HG03469 (cell line): ENCODE data around the gene HAP1.
"Not testable (repeated sequence)": the region's sequence is repeated elsewhere in the genome, so short reads cannot be mapped to it uniquely, and the experiment has no call there.

Source experiments
- ATAC-seq: cut with Tn5 transposase; IDR thresholded peaks from one replicate; pipeline ENCODE4 v1.9.1; 2021; ENCODE audit warnings: mild to moderate bottlenecking, moderate library complexity, moderate number of reproducible peaks; ENCODE audit not compliant: unreplicated experiment

HAP1 gene

DNA sequence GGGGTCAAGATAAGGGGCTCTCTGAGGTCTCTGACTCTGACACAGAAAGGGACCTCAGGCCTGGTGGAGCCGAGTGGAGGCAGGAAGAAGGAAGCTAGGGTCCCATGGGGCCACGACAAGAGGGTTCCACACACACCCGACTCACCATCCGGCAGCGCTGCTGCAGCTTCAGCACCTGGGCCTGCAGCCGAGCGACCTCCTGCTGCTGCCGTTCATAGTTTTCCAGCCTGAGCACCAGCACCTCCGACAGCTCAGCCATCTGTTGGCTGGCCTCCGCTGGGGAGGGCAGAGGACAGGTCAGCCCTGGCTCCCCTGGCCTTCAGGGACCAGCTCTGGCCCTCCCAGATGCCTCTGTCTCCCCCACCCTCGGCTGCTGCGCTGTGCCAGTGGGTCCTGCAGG lies 6.4 kb downstream of the HAP1 start:
- ATAC-seq: no peak

DNA sequence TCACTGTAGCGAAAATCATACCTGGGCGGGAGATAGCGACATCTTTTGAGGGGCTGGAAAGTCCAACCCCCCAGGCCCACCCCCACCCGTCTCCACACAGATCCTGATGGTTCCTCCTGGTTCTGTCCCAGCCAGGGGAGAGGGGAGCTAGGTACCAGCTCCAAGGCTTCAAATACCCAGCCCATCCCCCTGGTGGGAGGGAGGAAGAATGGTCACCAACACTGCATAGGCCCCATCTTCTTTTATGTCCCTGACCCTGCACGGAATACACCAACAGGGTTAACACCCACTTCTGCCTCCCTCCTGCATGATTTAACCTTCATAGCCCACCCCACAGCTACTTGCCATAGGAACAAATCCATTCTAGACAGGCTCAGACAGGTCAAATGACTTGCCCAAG lies 9.3 kb downstream of the HAP1 start:
- ATAC-seq: no peak

DNA sequence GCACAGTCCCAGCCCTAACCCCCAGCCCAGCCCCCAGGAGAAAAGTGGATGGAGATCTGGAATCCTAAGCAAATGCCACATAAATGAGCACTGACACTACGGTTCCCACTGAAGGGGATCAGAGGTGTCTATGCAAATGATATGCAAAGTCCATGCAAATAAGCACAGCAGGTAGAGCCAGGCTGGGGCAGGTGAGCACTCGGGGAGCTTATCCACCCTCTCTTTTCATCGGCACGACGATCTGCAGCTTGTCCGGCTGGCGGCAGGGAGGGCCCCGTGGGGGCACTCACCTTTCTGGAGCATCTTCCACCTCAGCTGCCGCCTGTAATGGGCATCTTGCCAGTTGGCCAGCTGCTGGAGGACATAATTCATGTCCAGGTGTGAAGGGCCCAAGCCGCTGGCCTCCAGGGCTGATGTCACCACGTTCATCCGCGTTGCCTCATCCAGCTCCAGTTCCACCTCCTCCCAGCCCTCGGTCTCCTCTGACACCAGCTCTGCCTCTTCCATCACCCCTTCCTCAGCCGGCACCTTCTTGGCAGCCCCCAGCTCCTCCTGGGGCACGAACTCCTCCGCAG lies 9.9 kb downstream of the HAP1 start:
- ATAC-seq: no peak

DNA sequence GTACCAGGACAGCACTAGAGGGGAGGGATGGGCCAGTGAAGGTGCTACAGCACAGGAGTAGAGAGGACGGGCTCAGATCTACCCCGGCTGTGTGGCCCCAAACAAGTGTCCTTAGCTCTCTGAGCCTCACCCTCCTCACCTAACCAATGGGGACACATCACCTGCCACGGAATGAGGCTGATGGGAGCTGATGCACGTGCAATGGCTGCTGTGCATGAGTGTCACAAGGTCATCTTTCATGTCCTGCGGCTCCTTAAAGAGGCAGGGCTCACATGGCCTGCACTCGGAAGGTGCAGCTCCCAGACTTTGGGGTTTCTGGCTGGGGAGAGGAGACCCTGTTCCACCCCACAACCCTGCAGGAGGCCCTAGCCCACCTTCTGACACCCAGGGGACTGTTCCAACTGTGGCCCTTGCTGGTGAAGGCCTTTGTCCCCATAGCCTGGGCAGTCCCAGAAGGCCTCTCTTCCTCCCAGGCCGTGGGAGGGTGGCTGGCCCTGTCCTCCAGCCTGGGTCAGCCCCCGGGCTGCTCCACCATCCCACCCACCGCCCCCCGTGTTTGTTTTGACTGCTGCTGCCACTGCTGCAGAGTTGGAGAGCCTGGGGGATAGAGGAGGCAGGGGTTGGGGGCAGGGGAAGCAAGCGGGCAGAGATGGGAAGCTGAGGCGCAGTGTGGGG lies 10.5 kb downstream of the HAP1 start:
- ATAC-seq: no peak

DNA sequence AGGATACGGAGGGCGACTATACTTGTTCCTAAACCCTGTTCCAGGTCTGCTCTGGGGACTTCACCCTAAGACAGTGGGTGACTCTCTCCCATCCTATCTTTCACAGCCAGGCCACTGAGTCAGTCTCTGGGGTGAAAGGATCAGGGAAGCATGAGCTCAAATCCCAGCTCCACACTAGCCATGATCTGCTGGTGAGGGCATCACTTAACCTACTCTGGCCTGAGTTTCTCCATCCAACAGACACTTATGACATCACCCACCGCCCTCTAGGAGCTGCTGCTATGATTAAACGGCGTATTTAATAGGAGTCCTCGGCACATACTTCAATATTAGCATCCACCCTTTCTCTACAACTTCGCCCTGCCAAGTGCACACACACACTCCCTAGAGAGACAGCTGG lies 12.2 kb downstream of the HAP1 start:
- no peak for ATAC-seq

DNA sequence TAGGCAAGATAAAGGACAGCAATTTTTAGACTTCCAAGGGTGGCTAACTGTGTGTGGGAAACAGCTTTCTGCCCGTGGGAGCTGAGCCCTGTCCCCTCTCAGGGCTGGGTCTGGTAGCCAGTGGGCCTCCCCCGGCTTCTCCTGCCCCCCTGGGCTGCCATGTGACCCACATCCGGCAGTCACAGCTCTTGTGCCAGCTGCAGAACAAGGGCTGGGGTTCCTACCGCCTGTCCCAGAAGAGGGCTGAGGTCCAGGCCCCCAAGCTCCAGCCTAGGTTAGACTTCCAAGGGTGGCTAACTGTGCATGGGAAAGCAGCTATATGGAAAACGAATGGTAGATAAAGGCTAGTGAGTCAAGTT lies 16.2 kb downstream of the HAP1 start:
- no peak for ATAC-seq

DNA sequence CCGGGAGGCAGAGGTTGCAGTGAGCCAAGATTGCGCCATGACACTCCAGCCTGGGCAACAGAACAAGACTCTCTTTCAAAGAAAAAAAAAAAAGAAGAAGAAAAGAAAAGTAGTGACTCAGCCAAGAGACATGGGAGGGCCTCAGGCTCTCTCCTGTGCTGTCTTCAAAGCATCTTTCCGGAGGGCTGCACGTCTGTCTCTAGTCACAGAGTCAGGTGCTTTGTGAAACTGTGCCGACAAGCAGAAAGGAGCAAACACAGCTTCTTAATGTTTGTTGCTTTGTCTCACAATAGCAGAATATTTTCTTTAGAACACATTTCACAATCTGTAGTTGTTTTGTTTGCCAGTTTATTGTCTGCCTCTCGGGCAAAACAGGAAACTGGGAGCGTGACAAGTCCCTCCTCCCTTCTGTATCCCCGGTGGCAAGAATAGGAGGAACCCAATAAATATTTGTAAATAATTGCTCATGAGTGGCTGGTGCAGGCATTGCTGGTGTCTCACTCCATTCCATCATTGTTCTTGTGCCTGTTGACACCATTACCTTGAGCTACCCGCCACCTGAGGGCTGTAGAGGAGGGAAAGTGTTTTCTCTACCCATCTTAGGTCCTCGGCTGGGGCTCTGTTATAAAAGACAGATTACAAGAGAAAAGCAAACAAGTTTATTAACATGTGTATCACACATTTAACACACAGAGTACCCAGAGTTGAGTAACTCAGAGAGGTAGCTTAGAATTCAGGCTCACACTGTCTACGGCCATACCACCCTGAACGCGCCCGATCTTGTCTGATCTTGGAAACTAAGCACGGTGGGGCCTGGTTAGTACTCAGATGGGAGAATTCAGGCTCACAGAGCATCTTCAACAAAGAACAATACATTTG lies 16.8 kb downstream of the HAP1 start:
- ATAC-seq: no peak

DNA sequence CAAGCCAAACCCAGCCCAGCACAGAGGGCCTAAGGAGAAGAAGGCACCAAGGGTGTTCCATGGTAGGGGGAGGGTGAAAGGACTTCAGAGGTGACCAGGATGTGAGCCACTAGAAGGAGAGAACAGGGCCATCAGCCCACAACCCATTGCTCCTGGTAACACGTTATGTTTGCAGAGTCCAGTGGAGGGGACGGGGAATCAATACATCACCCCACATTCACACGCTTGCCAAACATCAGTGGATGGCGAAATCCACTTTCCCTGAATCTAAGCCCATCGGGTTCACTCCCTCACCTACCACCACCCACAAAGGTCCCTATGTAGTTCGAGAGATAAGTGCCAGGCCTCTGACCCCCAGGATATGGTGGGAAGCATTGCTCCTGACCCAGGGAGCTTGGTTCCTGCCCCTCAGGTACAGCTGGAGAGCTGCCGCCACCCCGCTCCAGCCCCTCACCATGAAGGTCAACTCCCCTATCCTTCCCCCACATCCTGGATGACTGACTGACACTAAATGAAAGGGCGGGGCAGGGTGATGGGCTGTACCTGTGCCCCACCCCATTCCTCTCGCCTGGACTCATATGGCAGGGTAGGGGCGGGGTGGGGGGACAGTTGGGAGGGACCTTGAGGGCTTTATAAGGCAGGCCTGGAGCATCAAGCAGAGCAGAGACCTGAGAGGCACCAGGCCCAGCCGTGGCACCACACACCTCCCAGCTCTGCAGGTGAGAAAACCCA lies 22.6 kb downstream of the HAP1 start, which contains the start of gene GAST:
TSS of gene GAST (plus strand) at position 663 of the 732 bp plus-strand sequence. CDS start 3,106 bp downstream, outside the sequence.
- ATAC-seq: no peak

DNA sequence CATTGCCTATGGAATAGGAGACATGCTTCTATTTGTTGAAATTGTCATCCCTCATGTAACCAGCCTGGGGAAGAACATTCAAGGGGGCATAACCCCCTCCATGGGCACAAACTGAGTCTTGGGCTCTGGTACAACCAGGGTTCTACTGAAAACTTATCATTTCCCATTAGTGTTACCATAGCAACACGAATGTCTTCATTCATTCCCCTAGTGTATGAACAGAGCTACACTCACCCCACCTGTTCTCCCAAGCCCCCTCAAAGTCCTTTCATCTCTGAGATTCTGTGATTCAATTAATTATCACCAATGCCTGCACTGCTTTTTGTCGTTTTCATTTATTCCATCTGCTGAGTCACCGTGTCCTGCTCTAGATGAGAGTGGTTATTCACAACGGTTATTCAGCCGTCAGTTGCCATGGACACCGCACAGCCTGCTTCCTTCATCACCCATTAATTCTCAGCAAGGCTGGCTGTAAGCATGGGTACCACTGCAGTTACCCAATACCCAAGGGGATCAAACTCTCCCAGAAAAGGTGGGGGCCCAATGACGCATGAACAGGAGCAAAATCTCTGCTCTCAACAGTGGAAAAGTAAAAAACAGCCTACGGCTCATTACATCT lies 23.9 kb downstream of the HAP1 start:
- ATAC-seq: no peak

DNA sequence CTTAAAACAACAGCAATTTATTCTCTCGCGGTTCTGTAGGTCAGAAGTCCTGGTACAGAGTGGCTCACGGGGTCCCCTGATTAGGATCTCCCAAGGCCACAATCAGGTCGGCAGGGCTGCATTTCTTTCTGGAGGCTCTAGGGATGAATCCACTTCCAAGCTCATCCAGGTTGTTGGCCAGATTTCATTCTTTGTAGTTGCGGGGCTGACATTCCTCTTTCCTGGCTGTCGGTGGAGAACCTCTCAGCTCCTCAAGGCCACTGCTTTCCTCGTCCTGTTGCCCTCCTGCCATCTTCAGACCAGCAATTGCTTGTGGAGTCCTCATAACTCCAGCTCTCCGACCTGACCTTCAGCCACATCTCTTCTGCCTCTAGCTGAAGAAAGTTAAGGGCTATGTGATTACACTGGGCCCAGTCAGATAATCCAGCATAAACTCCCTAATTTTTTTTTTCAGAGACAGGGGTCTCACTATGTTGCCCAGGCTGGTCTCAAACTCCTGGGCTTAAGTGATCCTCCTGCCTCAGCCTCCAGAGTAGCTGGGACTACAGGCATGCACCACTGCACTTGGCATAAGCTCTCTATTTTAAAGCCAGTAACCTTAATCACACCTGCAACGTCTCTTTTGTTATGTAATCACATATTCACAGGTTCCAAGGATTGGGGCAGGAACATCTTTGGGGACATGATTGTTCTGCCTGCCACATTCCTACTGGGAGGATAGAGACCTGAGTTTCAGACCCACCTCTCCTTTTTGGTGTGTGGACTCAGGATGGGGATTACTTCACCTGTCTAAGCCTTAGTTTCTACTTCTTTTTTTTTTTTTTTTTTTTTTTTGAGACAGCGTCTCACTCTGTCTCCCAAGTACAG lies 26.4 kb downstream of the HAP1 start:
- ATAC-seq: no peak

DNA sequence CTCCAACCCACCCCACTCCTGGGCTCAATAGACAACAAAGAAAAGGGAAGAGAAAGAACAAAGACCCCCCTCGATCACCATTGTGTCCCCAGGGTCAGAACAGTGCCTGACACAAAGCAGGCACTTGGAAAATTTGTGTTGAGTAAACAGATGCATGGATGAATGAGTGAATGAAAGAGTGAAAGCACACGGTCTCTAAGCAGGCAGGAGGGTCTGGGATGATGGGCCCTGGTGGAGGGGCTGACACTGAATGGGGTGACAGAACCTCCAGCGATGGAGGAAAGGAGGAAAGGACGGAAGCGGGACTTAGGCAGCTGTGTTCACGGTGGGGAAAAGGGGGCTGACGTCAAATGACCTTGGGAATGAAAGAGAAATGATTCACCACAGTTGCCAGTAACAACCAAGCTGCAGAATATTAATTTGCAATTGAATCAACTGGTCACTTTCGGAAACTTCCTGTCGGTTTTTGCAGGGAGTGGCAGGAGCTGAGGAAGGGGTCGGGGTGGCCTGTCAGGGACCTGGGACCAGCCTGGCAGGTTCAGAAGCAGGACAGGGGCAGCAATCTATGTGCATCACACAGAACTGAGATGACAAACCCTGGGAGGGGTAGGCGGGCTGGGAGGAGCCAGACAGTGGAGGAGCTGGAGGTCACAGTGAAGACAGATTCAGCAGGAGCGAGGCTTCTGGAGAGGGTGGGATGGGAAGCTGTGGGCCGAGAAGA lies 29.0 kb downstream of the HAP1 start:
- ATAC-seq: no peak

DNA sequence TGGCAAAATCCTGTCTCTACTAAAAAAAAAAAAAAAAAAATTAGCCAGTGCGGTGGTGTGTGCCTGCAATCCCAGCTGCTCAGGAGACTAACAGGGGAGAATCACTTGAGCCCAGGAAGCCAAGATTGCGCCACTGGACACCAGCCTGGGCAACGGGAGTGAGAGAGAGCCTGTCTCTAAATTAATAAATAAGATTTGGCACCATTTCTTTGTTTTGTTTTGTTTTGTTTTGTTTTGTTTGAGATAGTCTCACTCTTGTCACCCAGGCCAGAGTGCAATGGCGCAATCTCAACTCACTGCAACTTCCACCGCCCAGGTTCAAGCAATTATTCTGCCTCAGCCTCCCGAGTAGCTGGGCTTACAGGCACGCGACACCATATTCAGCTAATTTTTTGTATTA lies 31.7 kb downstream of the HAP1 start:
- ATAC-seq: no peak

DNA sequence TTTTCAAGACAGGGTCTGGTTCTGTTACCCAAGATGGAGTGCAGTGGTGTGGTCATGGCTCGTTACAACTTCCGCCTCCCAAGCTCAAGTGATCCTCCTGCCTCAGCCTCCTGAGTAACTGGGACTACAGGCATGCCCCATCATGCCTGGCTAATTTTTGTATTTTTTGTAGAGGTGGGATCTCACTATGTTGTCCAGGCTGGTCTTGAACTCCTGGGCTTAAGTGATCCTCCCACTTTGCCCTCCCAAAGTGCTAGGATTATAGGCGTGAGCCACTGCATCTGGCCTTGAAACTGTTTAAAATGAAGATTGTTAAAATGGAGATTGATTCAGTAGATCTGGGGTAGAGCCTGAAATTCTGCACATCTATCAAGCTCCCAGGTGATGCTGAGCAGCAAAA lies 33.6 kb downstream of the HAP1 start:
- ATAC-seq: not testable (repeated sequence)

DNA sequence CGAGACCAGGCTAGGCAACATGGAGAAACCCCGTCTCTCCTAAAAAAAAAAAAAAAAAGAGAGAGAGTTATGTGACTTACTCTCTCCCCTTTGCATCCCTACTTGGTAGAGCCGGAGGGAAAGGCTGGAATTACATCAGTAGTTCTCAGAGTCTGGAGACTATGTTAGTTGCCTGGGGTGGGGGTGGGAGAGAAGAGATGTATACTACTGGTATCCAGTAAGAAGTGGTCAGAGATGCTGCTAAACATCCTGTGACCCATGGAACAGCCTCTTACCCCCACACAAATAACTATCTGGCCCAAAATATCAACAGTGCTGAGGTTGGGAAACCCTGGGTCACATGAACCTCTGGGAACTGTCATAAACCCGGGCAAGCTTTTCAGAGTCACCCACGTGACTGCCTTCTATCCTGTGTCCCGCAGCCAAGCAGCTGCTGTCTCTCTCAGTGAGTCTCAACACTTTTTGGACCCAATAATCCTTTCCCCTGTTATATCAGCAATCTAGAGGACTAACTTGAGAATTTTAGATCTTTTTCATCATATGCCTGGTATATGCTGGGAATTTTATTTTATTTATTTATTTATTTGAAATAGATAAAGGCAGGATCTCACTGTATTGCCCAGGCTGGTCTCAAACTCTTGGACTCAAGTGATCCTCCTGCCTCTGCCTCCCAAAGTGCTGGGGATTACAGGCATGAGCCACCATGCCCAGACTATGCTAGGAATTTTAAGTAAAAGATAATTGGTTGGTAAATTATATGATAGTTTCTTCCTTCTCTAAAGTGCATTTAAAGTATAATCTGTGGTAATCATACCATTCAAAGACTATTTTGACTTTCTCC lies 37.1 kb downstream of the HAP1 start:
- no peak for ATAC-seq

DNA sequence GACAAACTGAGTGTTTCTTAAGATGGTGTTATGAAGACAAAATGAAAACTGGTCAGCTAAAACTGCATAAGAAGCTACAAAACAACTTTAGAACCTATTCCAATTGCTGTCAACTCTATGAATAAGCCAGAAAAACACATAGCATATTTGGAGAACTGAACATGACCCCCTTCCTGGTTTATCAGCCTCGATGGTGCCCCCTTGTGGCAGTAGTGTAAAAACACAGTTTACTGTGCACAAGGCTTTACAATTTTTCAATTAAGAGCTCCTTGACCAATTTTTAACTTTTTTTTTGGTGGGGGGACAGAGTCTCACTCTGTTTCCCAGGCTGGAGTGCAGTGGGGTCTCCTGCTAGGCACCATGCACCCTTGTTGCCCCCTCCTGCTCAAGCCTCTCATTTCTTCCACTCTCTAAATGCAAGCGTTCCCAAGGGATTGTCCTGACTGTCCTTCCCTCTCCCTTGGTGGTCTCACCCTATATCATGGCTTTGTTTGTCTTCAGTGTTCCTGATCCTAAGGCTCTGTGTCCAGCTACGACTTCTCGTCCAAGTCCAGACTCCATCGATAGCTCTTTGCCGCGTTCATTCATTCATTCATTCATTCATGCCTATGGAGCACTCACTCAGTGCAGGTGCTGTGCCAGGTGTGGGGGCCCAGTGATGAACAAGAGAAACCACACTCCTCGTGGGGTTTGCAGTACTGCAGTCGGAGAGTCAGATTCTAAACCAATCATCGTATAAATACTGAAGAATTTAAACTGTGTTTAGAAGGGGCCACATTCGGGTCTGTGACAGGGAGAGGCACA lies 38.3 kb downstream of the HAP1 start:
- ATAC-seq: no peak

DNA sequence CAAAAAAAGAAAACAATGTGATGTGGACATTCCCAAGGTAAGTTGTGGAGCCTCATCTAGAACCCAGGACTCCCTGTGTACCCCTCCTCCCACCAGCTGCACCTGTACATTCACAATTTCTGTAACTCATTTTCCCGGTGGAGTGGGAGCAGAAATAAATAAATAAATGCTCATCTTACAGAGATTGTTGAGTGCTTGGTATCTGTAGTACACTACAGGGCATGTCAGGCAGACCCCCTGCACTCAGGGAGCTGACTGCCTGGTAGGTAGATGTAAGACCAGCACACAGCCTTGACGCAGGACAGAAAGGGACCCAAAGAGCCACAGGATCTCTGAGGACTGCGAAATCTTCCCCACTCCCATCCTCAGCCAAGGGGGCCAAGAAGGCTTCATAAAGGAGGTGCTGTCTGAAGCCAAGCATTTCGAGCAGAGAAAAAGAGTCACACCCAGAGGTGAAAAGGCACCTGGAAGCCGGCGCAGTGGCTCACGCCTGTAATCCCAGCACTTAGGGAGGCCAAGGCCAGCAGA lies 39.2 kb downstream of the HAP1 start:
- ATAC-seq: no peak
